Measurements from ENCODE around the gene CFLAR.
"Not testable (repeated sequence)": the region's sequence is repeated elsewhere in the genome, so short reads cannot be mapped to it uniquely, and the experiment has no call there.

CFLAR gene

DNA sequence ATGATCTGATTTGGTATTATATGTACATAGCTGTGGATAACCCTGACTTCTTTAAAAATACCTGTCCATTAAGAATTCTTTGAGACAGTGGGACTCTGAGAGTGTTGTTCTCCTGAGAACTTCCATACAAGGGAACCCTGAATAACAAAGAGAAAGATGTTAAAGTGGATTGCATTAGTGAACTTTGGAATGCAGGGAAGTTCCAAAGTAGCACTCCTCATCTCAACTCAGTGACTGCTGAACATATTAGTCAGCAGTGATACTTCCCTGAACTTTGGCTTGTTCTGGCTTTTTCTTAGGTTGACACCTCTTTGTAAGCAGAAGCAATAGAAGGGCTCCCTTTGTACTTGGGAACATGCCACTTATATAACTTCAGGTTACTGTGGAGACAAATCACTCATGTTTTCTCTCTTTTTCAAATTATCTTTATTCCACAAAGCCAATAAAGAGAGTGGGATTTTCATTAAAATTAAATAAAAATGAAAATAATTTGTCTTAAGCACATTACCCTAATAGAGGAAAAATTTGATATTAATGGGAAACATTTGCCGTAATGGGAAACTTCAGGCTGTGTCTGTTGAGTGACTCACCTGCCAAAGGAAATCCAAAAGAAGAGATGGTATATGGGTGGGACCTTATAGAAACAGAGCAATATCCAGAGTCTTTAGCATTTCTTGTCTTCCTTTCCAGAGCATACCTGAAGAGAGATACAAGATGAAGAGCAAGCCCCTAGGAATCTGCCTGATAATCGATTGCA is 33.3 kb downstream of the CFLAR start:
- DNase-seq (ENCODE audit: low read depth): peak; percentile 96

DNA sequence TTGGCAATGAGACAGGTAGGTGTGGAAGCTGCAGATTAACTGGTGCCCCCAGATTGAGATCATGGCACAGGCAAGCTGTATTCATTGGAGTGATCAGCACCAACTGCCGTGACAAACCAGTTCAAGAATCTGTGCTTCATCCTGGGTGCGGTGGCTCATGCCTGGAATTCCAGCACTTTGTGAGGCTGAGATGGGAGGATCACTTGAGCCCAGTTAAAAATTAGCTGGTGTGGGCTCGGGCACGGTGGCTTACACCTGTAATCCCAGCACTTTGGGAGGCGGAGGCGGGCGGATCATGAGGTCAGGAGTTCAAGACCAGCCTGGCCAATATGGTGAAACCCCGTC is 33.8 kb downstream of the CFLAR start:
- not testable (repeated sequence) for DNase-seq (ENCODE audit: low read depth)

DNA sequence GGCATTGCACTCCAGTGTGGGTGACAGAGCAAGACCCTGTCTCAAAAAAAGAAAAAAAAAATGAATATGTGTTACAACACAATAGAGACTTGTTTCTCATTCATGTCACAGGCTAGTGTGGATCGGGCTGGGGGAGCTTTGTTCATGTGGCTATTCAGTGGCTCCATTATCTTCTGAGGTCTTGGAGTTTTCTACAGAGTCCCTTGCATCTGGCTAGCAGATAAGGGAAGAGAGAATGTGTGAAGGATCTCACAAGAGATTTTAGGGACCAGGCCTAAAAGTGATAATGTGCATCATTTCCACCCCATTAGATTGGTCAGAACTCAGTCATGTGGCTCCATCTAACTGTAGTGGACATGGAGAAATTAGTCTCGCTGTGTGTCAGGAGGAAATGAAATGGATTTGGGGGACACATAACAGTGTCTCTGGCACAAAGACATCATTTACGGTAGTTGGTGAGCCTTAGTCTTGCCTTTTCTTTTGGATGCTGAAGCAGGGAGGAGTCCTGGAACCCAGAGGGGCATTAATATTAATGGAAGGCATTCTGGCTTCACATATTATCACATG is 34.6 kb downstream of the CFLAR start:
- no peak for DNase-seq (ENCODE audit: low read depth)

DNA sequence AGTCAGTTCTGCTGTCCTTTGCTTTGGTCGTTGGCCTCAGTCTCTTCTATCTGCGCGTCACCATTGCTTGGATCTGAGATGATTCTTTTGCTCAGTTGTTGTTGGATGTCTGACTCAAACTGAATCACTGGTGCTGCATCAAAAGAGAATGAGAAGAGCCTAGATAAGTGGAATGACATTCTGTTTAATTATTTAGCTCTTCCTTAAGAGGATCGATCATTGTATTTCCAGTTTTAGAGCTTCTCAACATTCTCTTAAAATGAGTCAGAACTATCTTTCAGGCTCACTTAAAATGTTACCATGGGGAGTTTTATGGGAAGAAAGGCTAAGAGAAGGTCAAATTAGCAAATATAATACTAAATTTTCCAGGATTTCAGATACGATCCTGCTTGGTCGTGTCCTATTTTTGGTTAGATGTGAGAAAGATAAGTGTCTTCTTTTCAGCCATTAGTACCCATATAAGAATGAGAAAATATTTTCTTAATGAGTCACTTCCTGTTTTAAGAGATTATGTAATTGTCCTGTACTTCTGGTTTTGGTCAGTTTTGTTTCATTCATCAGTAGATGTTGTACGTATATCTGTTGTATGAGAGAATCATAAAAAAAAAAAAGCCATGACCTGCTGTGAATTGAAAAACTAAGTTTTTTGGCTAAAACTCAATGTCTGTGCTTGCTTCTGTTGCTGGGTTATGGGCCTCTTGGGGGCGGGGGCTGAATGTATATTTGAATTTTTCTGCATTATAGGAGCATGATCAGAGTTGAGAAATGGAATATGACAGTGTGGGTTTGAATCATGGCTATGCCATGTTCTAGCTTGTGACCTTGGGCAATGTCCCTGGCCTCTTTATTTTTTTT is 35.4 kb downstream of the CFLAR start:
- peak; percentile 79 for DNase-seq (ENCODE audit: low read depth)

DNA sequence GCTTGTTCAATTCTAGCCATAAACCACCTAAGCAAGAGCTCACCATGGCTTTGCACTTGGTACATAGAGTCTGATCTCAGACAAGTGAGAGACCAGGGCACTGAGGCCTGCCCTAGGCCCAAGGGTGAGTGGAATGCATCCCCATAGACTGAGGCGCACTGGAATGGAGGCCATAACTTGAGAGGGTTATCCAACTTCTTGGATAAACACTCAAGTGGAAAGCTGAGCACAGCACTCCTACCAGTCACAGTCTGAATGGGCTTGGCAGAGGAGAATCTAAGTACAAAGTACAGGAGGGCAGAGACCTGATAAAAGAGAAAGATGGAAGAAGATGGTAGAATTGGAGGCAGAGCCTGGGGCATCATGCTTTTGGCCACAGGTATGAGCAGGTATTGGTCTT is 36.6 kb downstream of the CFLAR start:
- DNase-seq (ENCODE audit: low read depth): no peak

DNA sequence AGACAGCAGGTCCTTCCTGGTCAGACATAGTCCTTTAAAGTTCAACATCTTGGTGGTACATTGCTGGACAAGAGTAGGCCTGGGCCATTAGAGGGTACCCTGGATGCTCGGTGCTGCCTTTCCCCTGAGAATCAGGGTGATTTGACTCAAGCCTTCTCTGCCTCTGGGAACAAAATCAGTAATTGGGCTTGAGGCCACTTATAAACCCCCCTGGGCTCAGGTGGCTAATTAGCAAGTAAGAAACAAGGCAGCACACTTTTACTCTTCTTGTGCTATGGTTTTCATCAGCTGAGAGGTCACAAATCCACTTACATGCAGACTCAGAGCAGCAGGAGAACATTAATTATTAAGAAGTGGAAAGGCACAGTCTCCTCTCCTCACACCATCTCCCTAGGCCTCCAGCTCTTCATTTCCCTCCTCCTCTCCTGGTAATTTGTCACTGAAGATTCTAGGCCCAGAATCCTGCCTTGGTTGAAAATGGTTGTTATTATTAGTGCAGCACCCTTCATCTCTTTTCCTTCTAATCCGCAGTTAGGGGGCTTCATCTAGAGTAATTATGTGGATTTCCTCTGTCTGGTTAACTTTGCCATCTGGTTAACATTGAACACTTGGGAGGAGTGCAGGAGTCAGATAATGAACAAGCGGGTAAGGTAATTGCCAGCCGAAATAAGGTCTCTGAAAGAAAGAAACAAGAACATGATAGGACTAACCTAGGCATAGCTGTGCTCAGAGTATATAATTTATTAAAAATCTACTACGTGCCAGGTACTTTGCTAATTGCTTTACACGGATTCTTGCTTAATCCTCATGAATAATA is 37.2 kb downstream of the CFLAR start:
- DNase-seq (ENCODE audit: low read depth): no peak

DNA sequence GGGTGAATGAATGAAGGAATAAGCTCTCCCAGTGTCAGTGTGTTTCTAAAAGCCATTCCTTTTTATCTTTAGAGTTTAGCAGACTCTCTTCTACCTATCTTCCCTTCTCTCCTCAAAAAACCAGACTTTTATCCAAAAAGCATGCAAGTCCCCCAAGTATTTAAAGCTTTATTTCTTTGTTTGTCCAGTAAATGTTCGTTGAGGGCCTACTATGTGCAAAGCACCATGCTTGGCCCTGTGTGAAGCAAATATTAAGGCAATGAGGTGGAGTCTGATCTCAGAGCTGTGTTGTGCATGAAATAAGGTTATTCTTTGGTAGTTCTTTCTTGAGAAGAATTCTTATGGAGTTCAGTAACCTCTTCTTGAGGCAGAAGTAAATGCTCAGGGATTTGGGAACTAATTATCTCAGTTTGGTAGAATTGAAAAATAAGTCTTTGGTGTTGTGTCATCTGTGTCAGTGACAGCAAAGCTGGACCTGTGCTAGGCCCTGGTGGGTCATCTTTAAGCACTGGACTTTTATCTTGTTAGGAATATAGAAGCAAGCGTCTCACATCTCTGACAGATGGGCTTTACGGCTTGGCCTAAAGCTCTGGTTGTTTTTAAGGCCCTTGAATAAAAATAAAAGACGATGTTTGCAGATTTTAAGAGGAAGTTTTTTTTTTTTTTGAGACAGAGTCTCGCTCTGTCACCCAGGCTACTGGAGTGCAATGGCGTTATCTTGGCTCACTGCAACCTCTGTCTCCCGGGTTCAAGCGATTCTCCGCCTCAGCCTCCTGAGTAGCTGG is 38.8 kb downstream of the CFLAR start:
- no peak for DNase-seq (ENCODE audit: low read depth)

DNA sequence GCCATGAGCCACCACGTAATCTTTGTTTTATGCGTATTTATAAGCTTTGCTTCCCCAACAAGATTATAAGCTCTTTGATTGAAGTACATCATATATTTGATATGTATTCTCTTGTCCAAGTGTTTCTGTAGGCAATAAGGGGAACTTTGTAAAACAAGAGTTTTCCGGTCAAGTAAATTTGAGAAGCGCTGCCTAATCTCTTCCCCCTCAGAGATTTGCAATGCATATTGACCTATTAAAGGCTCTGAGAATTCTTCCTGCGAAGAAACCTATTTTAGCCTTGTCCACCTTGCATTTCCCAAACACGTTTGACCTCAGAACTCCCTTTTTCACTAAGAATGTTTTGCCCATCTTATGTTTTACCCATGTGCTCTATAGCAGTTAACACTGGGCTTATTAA is 40.1 kb downstream of the CFLAR start:
- DNase-seq (ENCODE audit: low read depth): no peak

DNA sequence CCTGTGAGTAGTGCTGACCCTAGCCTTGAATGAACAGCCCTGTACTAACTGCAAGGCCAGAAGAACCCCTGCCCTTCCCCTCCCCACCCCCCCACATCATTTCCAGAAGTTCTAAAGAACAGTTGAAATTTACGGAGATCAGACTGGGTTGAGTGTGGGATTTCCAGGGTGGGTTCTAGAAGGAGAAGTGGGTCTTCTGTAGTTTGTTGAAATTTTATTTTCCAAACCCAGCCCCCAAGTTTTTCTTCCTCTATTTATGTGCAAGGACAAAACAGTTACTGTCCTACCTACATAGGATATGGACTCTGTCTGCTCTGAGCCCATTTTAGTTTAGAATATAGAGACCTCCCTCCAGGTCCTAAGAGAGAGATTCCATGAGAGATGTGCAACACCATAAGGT is 40.7 kb downstream of the CFLAR start:
- DNase-seq (ENCODE audit: low read depth): no peak

DNA sequence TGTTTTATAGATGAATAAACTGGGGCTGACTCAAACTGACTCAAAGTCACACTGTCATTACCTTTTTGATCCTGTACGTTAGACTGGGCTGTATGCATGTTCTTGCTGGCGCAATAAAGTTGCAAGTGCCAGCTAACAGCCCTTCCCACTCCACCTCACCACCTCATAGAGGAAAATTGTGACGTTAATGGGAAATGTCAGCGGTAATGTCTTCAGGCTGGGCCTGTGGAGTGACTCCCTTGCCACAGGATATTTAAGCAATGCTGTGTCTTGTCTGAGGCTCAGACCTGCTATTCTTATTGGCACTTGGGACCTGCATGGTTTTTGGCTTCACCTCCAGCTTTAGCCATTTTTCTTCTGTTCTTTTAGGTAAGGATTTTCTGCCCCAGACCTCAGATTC is 41.7 kb downstream of the CFLAR start:
- DNase-seq (ENCODE audit: low read depth): no peak

DNA sequence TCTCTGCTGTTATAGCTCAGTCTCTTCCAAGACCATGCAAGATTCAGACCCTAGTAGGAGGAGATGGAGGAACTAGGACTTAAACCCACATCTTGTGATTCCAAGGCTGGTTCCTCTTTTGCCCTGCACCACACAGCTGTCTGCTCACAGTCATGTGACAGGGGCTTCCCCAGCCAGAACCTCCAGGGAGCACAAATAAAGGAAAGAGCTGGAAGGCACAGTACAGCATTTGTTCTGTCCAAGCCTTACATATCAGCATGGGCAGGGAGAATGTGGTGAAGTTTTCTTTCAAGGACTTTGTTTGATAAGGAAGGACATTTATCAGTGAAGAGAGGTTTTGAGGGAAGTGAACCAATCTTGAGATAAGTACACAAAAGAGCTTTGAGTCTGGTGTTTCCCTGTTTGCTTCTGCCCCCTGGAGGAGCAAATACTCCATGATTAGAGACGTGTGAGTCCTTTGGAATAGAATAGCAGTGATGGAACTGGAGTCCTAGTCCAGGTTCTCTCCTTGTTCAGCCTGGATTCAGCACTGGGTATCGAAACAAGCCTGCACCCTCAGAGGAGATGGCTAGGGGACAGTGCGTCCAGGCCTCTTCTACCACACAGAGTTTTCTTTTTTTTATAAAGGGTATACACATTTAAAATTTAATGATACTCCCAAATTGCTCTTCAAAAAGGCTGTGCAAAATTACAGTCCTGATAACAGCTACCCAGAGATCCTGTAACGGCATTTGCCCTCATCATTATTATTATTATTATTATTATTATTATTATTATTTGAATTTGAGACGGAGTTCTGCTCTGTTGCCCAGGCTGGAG is 42.4 kb downstream of the CFLAR start:
- DNase-seq (ENCODE audit: low read depth): peak; percentile 49

DNA sequence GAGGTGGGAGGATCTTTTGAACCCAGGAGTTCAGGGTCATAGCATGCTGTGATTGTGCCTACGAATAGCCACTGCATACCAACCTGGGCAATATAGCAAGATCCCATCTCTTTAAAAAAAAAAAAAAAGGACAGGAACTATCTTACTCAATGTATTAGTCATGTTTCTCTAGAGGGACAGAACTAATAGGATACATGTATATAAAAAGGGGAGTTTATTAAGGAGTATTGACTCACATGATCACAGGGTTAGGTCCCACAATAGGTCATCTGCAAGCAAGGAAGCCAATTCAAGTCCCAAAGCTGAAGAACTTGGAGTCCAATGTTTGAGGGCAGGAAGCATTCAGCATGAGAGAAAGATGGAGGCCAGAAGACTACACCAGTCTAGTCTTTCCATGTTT is 48.2 kb downstream of the CFLAR start:
- DNase-seq (ENCODE audit: low read depth): no peak

DNA sequence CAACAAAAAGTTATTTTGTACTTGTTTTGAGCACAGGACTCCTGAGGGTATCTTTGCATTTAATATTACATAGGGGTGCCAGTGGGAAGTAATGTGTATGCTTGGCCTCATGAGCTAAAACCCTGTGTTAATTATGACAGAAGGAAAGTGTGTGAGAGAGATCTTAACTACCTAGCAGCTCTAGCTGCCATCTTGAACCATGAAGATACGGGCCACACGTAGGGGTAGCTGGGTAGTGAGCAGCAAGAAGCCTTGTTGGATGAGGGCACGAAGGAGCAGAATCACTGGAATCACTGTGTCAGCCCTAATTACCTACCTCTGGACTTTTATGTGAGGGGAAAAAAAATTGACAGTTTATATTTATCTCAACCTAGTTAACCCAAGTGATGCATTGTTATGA is 51.6 kb downstream of the CFLAR start:
- DNase-seq (ENCODE audit: low read depth): no peak

DNA sequence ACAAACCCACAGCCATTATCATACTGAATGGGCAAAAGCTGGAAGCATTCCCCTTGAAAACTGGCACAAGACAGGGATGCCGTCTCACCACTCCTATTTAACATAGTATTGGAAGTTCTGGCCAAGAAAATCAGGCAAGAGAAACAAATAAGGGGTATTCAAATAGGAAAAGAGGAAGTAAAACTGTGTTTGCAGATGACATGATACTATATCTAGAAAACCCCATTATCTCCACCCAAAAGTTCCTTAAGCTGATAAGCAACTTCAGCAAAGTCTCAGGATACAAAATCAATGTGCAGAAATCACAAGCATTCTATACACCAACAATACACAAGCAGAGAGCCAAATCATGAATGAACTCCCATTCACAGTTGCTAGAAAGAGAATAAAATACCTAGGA is 52.5 kb downstream of the CFLAR start:
- DNase-seq (ENCODE audit: low read depth): not testable (repeated sequence)

DNA sequence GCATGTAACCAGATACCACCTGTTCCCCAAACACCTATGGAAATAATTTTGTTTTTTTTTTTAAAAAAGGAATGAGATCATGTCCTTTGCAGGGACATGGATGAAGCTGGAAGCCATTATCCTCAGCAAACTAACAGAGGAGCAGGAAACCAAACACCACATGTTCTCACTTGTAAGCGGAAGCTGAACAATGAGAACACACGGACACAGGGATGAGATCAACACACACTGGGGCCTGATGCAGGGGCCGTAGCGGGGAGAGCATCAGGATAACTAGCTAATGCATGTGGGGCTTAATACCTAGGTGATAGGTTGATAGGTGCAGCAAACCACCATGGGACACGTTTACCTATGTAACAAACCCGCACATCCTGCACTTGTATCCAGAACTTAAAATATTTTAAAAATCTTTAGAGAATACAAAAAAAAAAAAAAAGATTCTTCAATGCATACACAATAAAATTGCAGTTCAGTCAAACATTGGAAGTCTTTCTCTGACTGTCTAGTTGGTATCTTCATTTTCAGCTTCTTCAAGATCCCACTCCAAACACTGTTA is 55.4 kb downstream of the CFLAR start:
- no peak for DNase-seq (ENCODE audit: low read depth)

DNA sequence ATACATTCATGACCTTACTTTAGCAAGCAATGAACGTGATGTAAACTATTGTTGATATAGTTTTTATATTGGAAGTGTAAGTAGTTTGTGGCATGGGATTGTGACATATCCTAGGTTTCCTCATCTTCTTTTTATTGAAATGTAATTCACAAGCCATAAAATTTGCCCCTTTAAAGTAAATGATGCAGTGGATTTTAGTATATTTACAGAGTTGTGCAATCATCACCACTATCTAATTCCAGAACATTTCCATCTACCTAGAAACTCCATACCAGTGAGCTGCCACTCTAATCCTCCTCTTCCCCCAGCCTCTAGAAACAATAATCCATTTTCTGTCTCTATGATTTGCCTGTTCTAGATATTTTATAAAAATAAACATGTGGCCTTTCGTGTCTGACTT is 56.3 kb downstream of the CFLAR start:
- no peak for DNase-seq (ENCODE audit: low read depth)

DNA sequence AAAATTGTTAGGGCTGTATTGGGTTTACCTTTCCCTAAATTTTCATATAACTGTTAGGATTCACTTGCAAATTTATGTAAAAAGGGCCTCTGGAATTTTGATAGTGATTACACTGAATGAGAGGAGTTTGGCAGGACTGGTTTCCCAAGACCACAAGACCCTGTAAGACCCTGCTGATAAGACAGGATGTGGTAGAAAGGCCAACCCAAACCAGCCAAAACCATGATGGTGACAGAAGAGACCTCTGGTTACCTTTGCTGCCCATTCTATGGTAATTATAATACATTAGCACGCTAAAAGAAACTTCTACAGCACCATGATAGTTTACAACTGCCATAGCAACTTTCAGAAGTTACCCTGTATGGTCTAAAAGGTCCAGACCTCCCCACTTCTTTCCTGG is 58.7 kb downstream of the CFLAR start:
- DNase-seq (ENCODE audit: low read depth): no peak

DNA sequence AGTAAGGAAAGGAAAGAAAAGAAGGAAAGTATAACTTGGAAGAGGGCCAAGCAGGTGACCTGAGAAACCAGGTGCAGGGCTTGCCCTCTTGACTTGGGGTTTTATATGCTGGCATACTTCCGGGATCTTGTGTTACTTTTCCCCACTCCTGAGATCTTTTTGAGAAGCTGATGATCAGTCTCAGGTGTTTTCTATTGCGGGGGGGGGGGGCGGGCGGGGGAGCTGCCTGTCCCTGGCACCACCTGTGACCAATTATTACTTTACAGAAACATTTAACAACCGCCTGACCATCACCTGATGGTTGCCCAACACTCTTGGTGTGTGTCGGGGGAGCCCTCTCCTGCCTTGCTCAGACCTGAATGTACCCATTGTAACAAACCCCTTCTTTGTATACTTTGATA is 60.1 kb downstream of the CFLAR start:
- DNase-seq (ENCODE audit: low read depth): no peak

DNA sequence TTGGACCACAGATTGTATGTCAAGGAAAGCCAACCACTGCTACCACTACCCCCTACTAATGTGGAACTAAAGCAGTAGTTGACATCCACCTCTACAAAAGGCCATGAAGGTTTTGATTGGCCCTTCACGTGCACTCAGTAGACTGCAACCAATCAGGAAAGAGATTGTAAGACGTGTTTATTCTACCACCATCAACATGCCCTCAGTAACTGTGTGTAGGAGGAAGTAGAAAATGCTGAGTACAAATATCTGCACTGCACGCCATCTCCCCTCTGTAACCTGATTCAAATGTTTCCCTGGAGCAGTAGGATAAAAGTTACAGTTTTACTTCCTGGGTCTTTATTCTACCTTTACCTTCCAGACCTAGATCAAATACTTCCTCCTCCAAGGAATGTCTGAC is 64.0 kb downstream of the CFLAR start:
- DNase-seq (ENCODE audit: low read depth): no peak

DNA sequence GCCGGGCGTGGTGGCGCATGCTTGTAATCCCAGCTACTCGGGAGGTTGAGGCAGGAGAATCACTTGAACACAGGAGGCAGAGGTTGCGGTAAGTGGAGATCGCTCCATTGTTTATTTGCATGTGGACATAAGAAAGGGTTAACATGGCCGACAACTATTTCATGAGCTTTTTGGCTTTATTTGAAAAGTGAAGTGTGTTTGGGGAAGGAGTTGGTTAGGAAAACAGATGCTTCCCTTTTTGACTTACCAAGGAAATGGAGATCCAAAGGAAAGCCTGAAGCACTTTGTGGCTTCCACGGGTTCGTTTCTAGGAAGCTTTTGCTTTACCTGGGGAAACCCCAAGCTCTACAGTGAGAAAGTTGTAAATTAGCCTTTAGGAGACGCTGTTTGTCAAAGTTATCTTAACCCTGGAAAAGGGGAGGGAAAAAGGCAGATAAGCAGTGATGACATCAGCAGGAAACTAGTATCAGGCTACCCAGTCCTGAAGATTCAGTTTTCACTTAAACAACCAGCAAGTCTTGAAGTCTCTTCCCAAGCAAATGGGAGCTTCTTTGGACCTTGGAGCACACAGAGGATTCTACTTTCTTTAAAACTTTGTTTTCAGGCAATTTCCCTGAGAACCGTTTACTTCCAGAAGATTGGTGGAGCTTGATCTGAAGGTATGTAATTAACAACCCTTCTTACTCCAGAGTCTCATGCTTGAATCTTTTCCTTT is 66.8 kb downstream of the CFLAR start, which contains the start of gene CASP10:
CASP10 (plus strand) TSS at position 492 of the 715 bp plus-strand sequence. CDS start 2,637 bp downstream, outside the sequence.
- no peak for DNase-seq (ENCODE audit: low read depth)
